CD1c-positive myeloid dendritic cell (primary cell): ENCODE measurements around the gene MUC5B.

Source experiments
- DNase-seq: peaks from one replicate; pipeline ENCODE4 v3.0.0-alpha.2; 2016; ENCODE audit errors: extremely low spot score

MUC5B gene

GRCh38 chr11:1283906-1284305 is 61.0 kb downstream of the MUC5B start:
- no peak for DNase-seq

GRCh38 chr11:1285316-1285744 is 62.5 kb downstream of the MUC5B start:
- DNase-seq: no peak

- DNase-seq: no peak
These were observed 63.0 kb downstream of the MUC5B start for GRCh38 chr11:1285876-1286275.

GRCh38 chr11:1287928-1288327 is 65.1 kb downstream of the MUC5B start:
- no peak for DNase-seq

GRCh38 chr11:1288426-1289151 is 65.7 kb downstream of the MUC5B start:
- DNase-seq: no peak

GRCh38 chr11:1289211-1289935 is 66.5 kb downstream of the MUC5B start:
- DNase-seq: no peak

- DNase-seq: no peak
These were observed 67.5 kb downstream of the MUC5B start for GRCh38 chr11:1290052-1291040.

- DNase-seq: no peak
These were observed 68.6 kb downstream of the MUC5B start for GRCh38 chr11:1291295-1292017.

- DNase-seq: no peak
These were observed 69.3 kb downstream of the MUC5B start for GRCh38 chr11:1292018-1292643.

GRCh38 chr11:1292644-1293618 is 70.1 kb downstream of the MUC5B start:
- DNase-seq: no peak

GRCh38 chr11:1293619-1294015 is 70.8 kb downstream of the MUC5B start:
- DNase-seq: peak; percentile 12

GRCh38 chr11:1295086-1295485 is 72.2 kb downstream of the MUC5B start:
- no peak for DNase-seq

- no peak for DNase-seq
These were observed 72.7 kb downstream of the MUC5B start for GRCh38 chr11:1295591-1295990.

- no peak for DNase-seq
These were observed 73.4 kb downstream of the MUC5B start for GRCh38 chr11:1296287-1296686.

GRCh38 chr11:1297011-1297575 is 74.2 kb downstream of the MUC5B start:
- DNase-seq: no peak

- DNase-seq: no peak
These were observed 75.0 kb downstream of the MUC5B start for GRCh38 chr11:1297576-1298473.

- peak; percentile 76 for DNase-seq
These were observed 76.0 kb downstream of the MUC5B start for GRCh38 chr11:1298695-1299492.

- DNase-seq: no peak
These were observed 76.8 kb downstream of the MUC5B start for GRCh38 chr11:1299621-1300020.
